PFSK-1 (cell line): ENCODE measurements around the gene LIN28B.

ENCODE experiments used
- POLR2AphosphoS5 ChIP-seq: IDR thresholded peaks from 2 replicates; pipeline ENCODE4 v1.6.1; 2012; ENCODE audit warnings: low read depth, mild to moderate bottlenecking, control low read depth, low read length, moderate library complexity
- REST ChIP-seq, 2 experiments: IDR thresholded peaks; 2 replicates each; pipeline versions ENCODE4 v1.6.1 to v1.8.0; 2011 to 2012; ENCODE audit warnings: low read depth in 2 of 2, low read length in 2 of 2, control low read depth in 1 of 2, inconsistent platforms in 1 of 2, mild to moderate bottlenecking in 1 of 2, moderate library complexity in 1 of 2; ENCODE audit not compliant: insufficient read depth in 1 of 2
- SIN3A ChIP-seq: IDR thresholded peaks from 2 replicates; pipeline ENCODE4 v1.6.1; 2012; ENCODE audit warnings: mild to moderate bottlenecking, low read length, moderate library complexity, borderline replicate concordance; ENCODE audit not compliant: insufficient read depth
- TAF1 ChIP-seq: IDR thresholded peaks from 2 replicates; pipeline ENCODE4 v1.6.1; 2012; ENCODE audit warnings: low read length, control low read depth, borderline replicate concordance; ENCODE audit not compliant: insufficient read depth

- TF ChIP-seq TAF1 (no peak), POLR2AphosphoS5 (no peak), SIN3A (no peak), REST (IDR thresholded peaks at IDR 0.05; ENCODE audit: insufficient read depth in 1 of 2, low read depth in 2 of 2, low read length in 2 of 2) (no peak)
Measured at GRCh38 chr6:105041880-105042279, 85.0 kb downstream of the LIN28B start.
